Bone marrow (tissue), 2 donors: ENCODE measurements around the gene NRSN2.

Experiments used
- DNase-seq, 2 donors: peaks; one replicate each; lab custom pipeline; 2025; lab: John Stamatoyannopoulos, UW

NRSN2 gene, protein sequence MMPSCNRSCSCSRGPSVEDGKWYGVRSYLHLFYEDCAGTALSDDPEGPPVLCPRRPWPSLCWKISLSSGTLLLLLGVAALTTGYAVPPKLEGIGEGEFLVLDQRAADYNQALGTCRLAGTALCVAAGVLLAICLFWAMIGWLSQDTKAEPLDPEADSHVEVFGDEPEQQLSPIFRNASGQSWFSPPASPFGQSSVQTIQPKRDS

DNA sequence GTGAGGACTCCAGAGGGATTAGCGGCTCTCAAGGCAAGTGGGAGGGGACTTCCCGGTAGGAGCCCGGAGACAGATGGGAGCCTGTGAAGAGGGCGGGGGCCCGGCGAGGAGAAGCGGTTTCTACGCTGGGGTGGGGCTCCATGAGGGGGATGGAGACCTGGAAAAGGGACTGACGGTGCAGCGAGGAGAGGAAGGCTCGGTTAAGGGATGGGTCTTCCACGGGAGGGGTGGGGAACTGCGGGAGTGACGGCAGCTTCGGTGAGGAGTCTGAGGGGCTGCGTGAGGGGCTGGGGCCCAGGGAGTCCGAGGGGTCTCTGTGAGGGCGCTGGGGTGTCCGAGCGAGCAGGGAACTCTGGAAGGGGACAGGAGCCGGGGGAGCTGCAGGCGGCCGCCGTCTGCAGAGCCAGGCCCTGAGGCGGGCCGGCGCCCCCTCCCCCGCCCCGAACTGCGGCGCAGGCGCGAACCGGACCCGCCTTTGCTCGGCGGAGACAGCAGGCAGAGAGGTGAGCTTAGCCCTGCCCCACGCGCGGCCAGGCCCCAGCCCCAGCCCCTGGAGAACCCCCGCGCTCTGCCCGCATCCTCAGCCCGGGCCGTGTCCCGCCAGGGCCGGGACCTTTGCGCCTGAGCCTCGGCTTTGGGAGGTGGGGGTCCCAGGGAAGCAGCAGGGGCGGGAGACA lies at the start of gene NRSN2:
TSS of gene NRSN2 (plus strand) at position 472 of the 677 bp plus-strand sequence. CDS start 2,533 bp downstream, outside the sequence.
- DNase-seq, result no peak

DNA sequence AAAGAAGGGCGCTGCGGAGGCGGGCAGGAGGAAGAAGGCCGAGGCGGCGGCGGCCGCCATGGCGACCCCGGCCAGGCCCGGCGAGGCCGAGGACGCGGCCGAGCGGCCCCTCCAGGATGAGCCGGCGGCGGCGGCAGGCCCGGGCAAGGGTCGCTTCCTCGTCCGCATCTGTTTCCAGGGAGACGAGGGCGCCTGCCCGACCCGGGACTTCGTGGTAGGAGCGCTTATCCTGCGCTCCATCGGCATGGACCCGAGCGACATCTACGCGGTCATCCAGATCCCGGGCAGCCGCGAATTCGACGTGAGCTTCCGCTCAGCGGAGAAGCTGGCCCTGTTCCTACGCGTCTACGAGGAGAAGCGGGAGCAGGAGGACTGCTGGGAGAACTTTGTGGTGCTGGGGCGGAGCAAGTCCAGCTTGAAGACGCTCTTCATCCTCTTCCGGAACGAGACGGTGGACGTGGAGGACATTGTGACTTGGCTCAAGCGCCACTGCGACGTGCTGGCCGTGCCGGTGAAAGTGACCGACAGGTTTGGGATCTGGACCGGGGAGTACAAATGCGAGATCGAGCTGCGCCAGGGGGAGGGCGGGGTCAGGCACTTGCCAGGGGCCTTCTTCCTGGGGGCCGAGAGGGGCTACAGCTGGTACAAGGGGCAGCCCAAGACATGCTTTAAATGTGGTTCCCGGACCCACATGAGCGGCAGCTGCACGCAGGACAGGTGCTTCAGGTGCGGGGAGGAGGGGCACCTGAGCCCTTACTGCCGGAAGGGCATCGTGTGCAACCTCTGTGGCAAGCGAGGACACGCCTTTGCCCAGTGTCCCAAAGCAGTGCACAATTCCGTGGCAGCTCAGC lies 48.8 kb upstream of the NRSN2 start:
- peak in 1 of 2 donors; percentile 48 for DNase-seq

DNA sequence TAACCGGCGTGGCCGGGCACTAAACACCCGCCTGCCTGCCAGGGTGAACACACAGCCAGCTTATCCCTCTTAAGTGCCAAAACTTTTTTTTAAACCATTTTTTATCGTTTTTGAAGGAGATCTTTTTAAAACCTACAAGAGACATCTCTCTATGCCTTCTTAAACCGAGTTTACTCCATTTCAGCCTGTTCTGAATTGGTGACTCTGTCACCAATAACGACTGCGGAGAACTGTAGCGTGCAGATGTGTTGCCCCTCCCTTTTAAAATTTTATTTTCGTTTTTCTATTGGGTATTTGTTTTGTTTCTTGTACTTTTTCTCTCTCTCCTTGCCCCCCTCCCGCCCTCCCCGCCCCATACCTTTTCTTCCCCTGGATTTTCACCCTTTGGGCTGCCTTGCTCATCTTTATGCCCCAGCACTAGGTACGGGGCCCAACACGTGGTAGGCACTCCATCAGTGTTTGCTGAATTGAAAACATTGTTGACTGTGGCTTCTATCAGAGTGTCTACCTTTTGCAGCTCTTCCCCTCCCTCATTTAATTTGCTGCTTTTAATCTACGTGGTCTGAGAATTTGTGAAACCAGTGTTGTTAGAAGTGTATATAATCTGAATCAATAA lies 48.0 kb upstream of the NRSN2 start:
- no peak for DNase-seq

DNA sequence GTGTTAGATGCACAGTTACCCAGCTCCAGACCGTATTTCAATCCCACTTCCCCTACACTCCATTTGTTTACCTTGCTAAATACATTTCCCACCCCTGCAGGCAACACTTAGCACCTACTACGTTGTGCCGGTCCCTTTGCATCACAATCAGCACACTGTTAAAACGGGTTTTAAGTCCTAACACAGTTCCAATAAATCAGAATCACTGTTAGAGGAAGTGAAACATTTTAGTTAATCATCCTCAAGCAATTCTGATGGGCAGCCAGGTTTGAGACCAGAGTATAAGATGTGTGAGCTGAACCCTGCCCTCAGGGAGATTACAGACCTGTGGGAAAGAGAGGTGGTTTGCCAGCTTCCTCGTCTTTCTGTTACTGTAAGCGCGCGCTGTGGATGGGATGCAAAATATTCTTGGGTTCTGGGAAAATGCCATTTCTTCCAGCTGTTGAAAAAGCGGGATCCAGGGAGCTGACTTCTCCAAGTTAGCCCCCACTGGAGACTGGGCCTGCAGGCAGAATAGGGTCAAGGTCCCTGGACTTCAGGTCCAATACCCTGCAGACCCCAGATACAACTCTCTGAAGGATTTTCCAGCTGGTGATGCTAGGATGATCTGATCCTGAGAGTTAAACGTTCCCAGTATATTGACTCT lies 46.4 kb upstream of the NRSN2 start:
- no peak for DNase-seq

DNA sequence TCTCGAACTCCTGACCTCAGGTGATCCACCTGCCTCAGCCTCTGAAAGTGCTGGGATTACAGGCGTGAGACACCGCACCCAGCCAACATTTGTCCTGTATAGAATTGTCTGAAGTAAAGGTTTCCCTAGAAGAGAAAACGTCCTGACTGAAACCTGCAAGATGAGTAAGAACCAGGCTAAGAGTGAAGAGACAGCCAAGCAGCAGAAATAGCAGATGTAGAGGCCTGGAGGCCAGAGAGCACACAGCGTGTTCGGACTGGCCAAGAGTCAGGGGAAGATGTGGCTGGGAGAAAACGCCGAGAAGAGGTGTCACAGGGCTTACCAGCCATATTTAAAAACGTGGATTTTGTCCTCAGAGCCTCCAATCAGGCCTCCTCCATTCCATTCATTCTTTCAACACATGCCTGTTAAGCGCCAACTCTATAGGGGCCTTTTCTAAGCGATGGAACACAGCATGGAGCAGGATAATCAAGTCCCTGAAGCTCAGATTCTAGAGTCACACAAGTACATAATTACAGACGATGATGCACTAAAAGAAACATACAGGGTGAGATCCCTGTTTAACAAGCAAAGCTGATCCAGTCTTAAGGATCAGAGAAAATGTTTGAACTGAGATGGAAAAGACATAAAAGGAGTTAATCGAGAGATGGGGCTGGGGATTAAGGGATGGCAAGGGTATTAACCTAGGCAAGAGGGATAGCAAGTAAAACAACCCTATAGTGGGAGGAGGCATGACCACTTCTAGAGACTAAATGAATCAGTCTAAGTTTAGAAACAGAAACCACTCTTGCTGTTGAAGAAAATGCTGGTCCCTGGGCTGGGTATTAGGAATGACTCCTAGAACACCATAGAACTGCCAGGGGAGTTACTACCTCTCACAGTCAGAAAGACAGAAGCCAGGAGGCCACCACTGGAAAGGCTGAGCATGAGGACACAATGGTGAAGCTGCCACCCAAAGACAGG lies 44.7 kb upstream of the NRSN2 start:
- no peak for DNase-seq

DNA sequence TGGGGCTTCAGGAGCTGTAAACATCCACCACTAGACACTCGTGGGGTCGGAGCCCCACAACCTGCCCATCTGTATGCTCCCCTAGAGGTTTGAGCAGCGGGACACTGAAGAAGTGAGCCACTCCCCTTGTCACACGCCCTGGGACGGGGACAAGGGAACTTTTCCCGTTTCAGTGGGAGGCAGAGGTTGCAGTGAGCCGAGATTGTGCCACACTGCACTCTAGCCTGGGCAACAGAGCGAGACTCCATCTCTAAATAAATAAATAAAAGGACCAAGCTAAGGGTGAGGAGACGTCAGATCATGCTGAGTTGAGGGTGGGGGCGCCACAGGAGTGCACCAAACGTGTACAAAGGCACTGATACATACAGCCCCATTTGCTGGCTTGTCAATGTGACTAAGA lies 41.2 kb upstream of the NRSN2 start:
- DNase-seq, result no peak

DNA sequence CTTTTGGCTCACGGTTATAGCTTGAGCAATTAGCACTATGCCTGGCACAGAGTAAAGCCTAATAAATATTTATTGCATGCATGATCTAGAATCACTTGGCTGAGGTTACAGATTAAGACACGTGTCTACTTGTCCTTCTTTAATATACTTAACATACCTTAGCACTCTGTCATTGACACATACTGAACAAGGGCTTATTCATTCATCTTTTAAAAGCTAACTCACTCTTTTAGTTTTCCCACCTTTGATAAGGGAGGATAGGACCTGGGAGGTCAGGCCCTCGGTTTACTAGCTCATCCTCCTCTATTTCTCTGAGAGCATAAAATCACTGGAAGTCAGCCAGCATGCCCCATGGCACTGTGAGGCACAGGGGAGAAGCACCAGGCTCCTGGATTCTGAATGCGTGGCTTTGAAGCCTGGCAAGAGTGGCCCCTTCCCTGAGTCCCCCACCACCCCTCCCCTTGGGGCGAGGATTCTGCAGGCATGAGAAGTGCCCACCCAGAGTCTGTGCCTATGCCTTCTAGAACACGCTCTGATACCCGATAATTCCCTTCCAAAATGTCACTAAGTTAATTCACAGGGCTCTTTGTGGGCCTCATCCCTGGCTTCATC lies 38.4 kb upstream of the NRSN2 start:
- DNase-seq, result no peak

DNA sequence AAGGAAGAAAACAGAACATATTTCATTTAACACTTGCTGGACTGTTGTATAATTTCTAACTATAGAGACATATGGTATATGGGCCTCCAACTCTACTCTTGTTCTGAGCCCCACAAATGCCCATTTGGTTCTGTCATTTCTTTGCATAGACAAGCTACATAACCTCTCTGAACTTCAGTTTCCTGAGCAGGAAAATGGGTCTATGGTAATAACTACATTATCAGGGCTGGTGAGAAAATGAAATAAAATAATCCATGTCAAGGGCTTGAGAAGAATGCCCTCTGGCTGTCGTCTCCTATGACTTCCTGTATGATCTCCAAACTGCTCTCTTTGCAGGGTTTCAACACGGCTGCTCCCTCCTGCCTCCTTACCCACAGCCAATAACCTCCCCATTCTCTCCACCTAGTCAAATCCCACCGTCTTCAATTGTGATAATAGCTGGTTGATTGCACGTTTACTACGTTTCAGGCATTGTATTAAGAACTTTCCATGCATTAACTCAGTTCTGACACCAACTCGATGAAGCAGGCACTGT lies 37.5 kb upstream of the NRSN2 start:
- DNase-seq, result peak in 1 of 2 donors; percentile 25

DNA sequence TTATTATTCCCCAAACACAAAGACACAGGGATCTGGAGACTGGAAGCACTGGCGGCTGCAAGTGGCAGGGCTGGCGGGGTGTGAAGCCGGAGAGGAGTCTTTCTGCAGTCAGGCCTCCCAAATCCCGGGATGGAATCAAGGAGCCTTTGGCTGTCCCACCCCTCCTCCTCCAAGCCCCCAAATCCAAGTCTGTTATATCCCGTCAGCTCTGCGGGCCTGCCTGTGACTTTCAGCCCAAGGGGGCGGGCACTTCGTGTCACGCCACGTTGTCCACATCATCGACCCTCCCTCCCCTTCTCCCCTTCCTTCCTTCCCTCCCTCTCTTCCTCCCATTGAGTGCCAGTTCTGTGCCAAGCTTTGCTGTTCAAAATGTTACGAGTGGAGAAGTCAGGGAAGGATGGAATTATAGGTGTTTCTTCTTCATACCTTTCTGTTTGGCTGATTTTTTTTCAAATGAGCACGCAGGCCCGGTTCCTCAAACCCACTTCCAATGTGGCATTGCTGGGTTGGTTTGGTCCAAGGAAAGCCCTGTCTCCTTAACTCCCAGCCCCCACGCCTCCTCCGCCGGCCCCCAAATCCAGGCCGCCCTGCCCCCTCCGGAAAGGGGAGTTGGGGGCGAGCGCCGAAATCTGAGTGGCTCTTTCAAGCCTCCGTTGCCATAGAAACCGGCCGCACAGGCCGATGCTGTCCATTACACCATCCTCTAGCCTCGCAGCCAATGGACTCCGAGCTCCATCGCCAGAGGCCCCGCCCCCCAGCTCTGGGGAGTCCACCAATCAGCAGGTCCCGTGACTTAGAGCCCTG lies 36.9 kb upstream of the NRSN2 start:
- DNase-seq, result peak; percentile 50 to 79

DNA sequence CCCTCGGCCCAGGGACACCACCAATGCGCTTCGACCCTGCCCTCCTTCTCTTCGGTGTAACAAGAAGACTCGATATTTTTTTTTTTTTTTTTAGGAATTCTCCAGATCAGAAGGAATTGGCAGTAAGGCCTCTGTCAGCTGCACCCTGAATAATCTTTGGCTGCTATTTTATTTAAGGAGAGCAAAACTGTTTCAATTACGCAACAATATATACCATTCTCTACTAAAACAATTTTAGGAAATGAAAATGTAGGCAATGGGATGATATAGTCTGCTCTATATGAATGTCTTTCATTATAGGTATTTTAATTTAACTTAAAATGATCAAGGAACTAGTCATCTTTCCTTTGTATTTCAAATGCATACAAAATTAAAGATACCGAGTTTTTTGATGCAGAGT lies 36.3 kb upstream of the NRSN2 start:
- DNase-seq, result no peak

DNA sequence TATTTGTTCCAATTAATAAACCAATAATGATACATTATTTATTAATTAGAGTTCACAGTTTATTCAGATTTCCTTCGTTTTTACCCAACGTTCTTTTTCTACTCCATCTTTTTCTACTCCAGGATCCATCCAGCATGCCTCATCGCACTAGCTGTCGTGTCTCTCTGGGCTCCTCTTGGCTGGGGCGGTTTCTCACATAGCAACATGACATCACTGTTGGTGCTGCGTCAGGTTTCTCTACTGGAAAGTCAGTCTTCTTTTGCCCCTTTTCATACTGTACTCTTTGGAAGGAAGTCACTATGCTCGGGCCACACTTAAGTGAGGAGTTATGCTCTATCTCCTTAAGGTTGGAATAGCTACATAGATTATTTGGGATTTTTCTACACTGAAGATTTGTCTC lies 35.3 kb upstream of the NRSN2 start:
- DNase-seq, result no peak

DNA sequence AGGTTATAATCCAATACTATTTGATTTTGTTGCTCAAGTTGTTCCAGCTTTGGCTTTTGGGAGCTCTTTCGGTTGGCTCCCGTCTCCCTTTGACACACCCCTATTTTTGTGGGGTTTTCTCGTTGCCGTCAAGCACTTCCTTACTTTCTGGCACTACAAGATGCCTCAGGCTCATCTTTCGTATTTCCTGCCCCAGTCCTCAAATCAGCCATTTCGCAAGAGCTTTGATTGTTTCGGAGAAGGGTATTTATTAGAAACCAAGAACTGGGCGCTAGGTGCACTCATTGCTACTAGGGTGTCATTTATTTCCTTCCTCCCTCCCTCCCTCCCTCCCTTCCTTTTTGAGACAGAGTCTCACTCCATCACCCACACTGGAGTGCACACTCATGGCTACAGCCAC lies 34.8 kb upstream of the NRSN2 start:
- no peak for DNase-seq

DNA sequence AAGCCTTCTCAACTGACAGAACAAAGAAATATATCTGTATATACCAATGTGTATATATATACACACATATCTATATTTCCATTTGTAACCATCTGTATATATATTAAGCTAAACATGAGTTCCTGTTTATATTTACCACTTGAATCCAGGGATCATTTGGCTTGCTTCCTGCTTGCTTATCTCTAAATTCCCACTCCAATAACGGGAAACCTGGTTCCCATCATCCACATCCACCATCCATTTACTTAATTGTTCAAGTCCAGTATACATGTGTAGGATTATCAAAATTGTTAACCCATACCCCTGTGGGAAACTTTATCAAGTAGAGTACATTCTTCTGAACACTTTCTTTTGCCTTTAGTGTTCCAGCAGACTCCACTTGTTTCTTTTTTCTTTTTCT lies 34.0 kb upstream of the NRSN2 start:
- no peak for DNase-seq

DNA sequence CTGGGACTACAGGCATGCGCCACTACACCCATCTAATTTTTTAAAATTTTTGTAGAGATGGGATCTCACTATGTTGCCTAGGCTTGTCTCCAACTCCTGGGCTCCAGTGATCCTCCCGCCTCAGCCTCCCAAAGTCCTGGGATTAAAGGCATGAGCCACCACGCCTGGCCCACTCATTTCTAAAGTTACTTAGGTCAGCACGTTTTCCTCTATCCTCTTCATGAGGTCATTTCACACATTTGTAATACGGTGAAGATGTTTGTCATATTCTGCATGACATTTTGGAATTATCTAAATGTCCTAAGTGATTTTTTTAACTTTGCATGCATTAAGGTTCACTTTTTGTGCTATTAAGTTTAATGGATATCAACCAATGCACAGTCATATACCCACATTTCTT lies 33.5 kb upstream of the NRSN2 start:
- no peak for DNase-seq

DNA sequence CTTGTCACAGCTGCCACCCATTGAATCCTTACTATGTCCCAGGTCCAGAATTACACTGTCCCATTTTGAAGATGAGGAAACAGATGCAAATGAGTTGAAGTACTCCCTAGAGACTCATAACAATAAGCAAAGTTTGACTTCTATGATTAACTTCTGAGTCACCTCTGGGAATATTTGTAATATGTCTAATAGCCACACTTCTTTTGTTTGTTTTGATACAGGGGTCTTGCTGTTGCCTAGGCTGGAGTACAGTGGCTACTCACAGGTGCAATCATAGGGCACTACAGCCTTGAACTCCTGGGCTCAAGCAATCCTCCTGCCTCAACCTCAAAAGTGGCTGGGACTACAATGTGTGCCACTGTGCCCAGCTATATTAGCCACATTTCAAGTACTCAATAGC lies 33.0 kb upstream of the NRSN2 start:
- DNase-seq, result no peak

DNA sequence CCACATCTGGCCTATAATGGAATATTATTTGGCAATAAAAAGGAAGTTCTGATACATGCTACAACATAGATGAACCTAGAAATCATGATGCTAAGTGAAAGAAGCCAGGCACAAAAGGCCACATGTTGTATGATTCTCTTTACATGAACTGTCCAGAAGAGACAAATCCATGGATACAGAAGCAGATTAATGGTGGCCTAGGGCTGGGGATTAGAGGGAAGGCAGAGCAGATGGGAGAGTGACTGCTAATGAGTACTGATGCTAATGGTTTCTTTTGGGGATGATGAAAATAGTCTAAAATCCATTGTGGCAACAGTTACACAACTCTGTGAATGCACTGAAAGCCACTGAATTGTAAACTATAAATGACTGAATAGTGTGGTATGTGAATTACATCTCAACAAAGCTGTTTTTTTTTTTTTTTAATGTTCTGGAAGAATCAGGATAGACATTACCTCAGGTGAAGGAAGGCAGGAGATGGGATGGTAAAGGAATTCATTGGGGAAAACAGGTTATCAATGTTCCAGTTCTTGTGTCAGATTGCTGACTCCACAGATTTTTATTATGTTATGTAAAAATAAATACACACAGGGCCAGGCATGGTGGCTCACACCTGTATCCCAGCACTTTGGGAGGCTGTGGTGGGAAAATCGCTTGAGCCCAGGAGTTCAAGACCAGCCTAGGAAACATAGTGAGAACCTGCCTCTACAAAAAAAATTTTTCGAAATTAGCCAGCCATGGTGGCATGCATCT lies 30.4 kb upstream of the NRSN2 start:
- DNase-seq, result no peak

DNA sequence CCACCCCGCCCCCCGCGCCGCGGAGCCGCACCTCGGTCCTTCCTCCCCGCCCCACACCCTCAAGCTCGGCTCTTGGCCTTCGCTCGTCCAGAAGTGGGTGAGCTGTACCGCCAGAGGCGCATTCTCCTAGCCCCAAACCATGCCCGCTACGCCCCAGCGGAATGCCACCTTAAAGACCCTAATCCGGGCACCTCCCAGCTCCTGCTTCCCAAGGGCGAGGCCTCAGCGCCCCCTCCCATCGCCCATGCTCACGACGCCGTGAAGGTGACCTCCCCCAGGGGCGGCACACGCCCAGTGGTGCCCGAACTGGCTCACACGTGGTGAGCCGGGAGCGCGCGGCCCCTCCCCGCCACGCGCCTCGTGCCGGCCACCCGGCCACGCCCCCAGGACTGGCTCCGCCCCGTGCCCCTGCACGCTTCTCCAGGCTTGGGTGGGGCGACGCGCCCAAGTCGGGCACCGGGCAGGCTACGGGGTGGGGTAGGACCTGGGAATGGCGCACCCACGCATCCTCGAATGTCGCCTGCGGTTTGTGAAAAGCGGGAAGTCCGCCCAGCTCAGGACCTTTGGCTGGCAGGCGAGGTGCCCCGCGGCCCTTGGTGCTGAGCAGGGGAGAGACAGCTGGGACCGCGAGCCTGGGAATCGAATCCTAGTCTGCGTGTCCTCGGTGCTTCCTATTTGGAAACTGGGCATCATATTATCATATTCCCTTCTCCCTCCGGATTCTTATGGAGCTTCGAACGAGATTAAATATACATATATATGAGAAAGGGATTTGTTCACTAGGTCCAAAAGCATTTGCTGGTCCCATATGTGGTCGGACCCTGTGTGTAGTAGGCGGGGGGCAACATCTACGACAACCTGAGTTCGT lies 22.5 kb upstream of the NRSN2 start:
- peak; percentile 45 to 76 for DNase-seq
